ENCODE measurements around the gene AMPD1.

DNA sequence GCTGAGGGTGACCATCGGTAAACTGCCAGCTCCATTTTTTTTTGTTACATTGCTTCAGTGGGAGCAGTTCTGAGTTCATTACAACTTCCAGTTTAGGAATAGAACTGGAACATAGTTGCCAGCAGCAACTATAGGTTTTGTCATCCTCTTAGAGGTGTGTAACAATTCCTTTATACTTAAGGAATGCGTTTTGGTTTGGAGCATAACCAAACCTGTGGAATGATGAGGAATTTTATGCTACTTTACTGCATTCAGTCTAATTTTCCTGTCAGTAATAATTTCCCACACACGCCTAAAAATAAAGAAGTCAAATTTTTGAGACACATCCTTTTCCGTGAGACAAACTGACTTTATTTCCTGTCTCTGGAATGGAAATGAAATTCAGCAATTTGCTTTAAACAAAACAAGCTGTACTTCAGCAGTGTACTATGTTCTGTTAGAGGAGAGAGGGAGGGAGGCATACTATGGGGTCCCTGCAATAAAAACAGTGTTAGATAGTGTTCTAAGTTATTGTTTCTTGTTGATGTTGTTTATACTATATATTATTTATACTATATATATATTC, 4.8 kb upstream of the AMPD1 start:
- TF ChIP-seq, protein P1, sequence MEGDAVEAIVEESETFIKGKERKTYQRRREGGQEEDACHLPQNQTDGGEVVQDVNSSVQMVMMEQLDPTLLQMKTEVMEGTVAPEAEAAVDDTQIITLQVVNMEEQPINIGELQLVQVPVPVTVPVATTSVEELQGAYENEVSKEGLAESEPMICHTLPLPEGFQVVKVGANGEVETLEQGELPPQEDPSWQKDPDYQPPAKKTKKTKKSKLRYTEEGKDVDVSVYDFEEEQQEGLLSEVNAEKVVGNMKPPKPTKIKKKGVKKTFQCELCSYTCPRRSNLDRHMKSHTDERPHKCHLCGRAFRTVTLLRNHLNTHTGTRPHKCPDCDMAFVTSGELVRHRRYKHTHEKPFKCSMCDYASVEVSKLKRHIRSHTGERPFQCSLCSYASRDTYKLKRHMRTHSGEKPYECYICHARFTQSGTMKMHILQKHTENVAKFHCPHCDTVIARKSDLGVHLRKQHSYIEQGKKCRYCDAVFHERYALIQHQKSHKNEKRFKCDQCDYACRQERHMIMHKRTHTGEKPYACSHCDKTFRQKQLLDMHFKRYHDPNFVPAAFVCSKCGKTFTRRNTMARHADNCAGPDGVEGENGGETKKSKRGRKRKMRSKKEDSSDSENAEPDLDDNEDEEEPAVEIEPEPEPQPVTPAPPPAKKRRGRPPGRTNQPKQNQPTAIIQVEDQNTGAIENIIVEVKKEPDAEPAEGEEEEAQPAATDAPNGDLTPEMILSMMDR (conservative IDR thresholded peaks at IDR 0.05; ENCODE audit: low read depth, low read length): no peak
- TF ChIP-seq EZH2 (IDR thresholded peaks at IDR 0.05; ENCODE audit: borderline replicate concordance, low read depth, low read length, poor library complexity, severe bottlenecking): no peak
